ENCODE results near the gene KCNAB1.

DNA sequence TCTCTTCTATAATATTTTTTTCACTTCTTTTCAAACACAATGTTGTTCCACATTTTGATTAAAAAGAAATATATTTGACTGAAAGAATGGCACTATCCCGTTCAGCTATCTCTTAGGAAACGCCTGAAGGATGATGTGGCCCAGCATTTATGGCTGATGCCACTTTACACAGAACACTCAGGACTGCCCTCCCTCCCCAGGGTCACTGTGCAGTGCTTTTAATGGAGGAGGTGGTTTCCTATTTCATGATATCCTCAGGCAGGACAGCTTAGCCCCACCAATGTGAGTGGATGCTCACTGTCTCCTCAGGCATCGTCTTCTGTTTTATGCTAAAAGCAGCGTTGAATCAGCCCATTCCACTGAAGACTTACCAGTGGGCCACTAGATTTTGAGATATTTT lies 135.9 kb downstream of the KCNAB1 start:
- TF ChIP-seq BHLHE40 (IDR thresholded peaks at IDR 0.05; ENCODE audit: borderline replicate concordance) (no peak), CTBP1 (IDR thresholded peaks at IDR 0.05; ENCODE audit: borderline replicate concordance) (no peak), FOXA1 (IDR thresholded peaks at IDR 0.05) (no peak), FOXM1 (IDR thresholded peaks at IDR 0.05; ENCODE audit: borderline replicate concordance) (no peak), FOXK2 (IDR thresholded peaks at IDR 0.05) (no peak), LEF1 (IDR thresholded peaks at IDR 0.05; ENCODE audit: borderline replicate concordance) (no peak), NFRKB (IDR thresholded peaks at IDR 0.05) (no peak), ZNF384 (IDR thresholded peaks at IDR 0.05) (no peak), ELF4 (IDR thresholded peaks at IDR 0.05) (no peak), ARNT (IDR thresholded peaks at IDR 0.05) (no peak), HDGF (IDR thresholded peaks at IDR 0.05; ENCODE audit: borderline replicate concordance) (no peak)

Measured in HEK293T (cell line).